Measurements from ENCODE around the gene ZNF787.

ZNF787 gene

GRCh38 chr19:56117889-56118288 is 3.2 kb downstream of the ZNF787 start:
- DNase-seq (ENCODE audit: extremely low read depth, low read depth): no peak
- no peak overlapping the region for H3K4me3 ChIP-seq (replicated peaks; ENCODE audit: low read depth, low read length)
- TF ChIP-seq CTCF (IDR thresholded peaks at IDR 0.05; ENCODE audit: low read depth, low read length, missing control alignments): no peak

- no peak for DNase-seq (ENCODE audit: extremely low read depth, low read depth)
- no peak for TF ChIP-seq CTCF (IDR thresholded peaks at IDR 0.05; ENCODE audit: low read depth, low read length, missing control alignments)
- no peak overlapping the region for H3K4me3 ChIP-seq (replicated peaks; ENCODE audit: low read depth, low read length)
Observed at GRCh38 chr19:56117376-56117884, 3.7 kb downstream of the ZNF787 start.

- DNase-seq (ENCODE audit: extremely low read depth, low read depth): no peak
- no peak for TF ChIP-seq CTCF (IDR thresholded peaks at IDR 0.05; ENCODE audit: low read depth, low read length, missing control alignments)
- no peak overlapping the region for H3K4me3 ChIP-seq (replicated peaks; ENCODE audit: low read depth, low read length)
Observed at GRCh38 chr19:56116606-56117005, 4.5 kb downstream of the ZNF787 start.

GRCh38 chr19:56115490-56115889 is 5.6 kb downstream of the ZNF787 start:
- H3K4me3 ChIP-seq (replicated peaks; ENCODE audit: low read depth, low read length): no peak overlapping the region
- no peak for DNase-seq (ENCODE audit: extremely low read depth, low read depth)
- no peak for TF ChIP-seq CTCF (IDR thresholded peaks at IDR 0.05; ENCODE audit: low read depth, low read length, missing control alignments)

GRCh38 chr19:56114778-56115110 is 6.4 kb downstream of the ZNF787 start:
- no peak for DNase-seq (ENCODE audit: extremely low read depth, low read depth)
- no peak overlapping the region for H3K4me3 ChIP-seq (replicated peaks; ENCODE audit: low read depth, low read length)
- TF ChIP-seq CTCF (IDR thresholded peaks at IDR 0.05; ENCODE audit: low read depth, low read length, missing control alignments): no peak

GRCh38 chr19:56114051-56114777 is 6.9 kb downstream of the ZNF787 start:
- DNase-seq (ENCODE audit: extremely low read depth, low read depth): no peak
- TF ChIP-seq CTCF (IDR thresholded peaks at IDR 0.05; ENCODE audit: low read depth, low read length, missing control alignments): no peak
- H3K4me3 ChIP-seq (replicated peaks; ENCODE audit: low read depth, low read length): no peak overlapping the region

All from HFF-Myc (cell line).